ENCODE measurements around the gene FOXS1.
"Not testable (repeated sequence)": the region's sequence is repeated elsewhere in the genome, so short reads cannot be mapped to it uniquely, and the experiment has no call there.

The FOXS1 gene

GRCh38 chr20:31823360-31824124 is 21.9 kb downstream of the FOXS1 start:
- DNase-seq (ENCODE audit: low read depth, low spot score), result no peak

DNA sequence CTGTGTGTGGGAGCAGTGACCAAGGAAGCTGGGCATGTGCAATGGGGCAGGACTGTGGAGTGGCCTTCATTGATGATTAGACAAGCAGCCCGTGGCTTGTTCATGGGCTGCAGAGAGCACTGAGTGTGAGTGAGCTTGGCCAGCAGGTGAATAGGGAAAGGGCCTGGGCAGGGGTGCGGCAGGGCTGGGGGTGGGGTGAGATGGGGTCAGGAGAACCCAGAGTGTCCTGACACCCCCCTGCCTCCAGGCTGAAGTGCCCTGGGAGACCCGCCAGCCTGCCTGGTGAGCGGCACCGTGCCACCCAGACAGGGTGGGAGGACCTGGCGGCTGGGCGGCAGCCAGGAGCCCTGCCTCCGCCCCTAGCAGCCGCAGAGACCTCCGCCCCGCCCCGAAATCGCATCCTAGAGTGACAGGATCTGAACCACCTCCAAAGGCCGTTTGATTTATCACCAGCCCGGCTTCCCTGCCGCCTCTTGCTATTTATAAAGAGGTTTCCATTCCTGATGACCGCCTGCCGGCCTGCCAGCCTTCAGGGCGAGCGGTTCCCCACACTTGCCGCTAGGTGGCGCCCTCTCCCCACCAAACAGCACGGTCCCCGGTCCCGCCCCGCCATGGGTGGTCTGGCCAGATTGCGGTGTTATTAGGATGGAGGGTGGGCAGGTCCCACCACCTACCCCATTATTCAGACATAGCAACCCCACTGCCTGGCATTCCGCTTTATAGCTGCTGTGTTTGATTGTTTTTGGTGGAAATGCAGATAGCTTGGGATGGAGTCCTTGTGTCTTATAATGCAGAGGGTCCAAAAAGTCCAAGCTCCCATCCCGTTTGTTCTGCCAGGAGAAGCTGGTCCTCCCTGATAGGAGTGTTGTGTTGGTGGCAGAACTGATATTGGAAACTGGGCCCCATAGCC is 22.7 kb downstream of the FOXS1 start:
- no peak for DNase-seq (ENCODE audit: low read depth, low spot score)

GRCh38 chr20:31821427-31821826 is 24.0 kb downstream of the FOXS1 start:
- DNase-seq (ENCODE audit: low read depth, low spot score), result no peak

DNA sequence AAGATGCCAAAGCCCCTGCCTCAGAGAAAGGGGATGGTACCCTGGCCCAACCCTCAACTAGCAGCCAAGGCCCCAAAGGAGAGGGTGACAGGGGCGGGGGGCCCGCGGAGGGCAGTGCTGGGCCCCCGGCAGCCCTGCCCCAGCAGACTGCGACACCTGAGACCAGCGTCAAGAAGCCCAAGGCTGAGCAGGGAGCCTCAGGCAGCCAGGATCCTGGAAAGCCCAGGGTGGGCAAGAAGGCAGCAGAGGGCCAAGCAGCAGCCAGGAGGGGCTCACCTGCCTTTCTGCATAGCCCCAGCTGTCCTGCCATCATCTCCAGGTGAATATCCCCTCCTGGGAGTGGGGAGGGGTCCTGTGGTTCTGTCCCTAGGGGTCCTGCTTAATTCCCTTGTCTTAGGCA is 25.2 kb downstream of the FOXS1 start:
- no peak for DNase-seq (ENCODE audit: low read depth, low spot score)

- DNase-seq (ENCODE audit: low read depth, low spot score), result no peak
Measured at GRCh38 chr20:31819083-31819784, 26.2 kb downstream of the FOXS1 start, which contains the start of gene MYLK2. Gene MYLK2 (plus strand): TSS chr20:31819356. CDS start chr20:31819581, 225 bp downstream.

GRCh38 chr20:31818376-31818908 is 27.0 kb downstream of the FOXS1 start:
- no peak for DNase-seq (ENCODE audit: low read depth, low spot score)

DNA sequence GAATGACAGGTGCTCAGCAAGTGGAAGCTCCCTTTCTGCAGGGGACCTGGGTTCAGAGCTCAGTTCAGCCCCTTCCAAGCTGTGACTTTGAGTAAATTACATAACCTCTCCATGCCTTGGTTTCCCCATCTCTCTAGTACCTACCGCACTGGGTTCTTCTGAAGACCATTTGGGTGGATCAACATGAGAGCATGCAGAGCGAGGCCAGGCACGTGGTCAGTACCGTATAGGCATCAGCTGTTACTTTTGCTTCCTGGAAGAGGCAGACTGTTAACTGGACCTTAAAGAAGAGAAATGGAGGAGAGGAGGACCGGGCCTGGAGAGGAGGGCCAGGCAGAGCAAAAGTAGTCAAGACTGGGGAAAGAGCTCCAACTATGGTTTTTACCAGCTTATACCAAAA is 27.9 kb downstream of the FOXS1 start:
- no peak for DNase-seq (ENCODE audit: low read depth, low spot score)

- no peak for DNase-seq (ENCODE audit: low read depth, low spot score)
Measured at GRCh38 chr20:31816221-31816620, 29.2 kb downstream of the FOXS1 start.

DNA sequence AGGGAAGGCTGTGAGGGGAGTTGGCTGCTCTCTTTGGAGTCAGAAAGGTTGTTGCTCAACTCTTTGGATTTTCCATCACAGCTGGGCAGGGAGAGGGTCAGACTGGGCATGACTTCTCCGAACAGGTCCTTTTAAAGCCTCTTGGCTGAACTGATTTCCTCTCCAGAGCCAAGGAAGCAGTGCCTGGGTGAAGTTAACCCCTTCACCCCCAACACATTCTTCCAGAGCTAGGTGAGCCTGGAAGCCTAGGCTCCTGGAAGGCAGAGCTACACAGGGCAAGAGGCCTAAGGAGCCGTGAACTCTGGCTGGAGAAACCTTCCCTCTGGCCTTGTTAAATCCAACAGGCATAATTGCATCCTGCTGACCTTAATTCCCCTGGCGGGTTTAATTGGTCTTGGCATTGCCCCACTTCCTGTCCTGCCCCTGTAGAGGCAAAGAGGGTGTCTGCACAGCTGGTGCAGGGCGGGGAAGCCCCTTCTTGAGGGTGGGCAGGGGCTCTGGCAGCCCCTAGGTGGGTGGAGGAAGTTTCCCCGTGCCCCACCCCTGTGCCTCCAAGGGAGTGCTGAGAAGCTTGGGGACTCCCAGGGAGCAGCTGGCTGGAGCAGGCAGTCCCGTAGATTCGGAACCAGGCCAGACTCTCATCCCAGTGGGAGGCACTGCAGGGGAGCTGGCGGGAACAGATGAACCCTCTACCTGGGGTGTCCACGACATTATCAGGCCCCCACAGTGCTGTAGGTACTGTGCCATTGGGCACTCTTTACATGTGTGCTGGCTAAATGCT is 29.8 kb downstream of the FOXS1 start:
- no peak for DNase-seq (ENCODE audit: low read depth, low spot score)

- DNase-seq (ENCODE audit: low read depth, low spot score), result not testable (repeated sequence)
Measured at GRCh38 chr20:31814142-31814541, 31.3 kb downstream of the FOXS1 start.

DNA sequence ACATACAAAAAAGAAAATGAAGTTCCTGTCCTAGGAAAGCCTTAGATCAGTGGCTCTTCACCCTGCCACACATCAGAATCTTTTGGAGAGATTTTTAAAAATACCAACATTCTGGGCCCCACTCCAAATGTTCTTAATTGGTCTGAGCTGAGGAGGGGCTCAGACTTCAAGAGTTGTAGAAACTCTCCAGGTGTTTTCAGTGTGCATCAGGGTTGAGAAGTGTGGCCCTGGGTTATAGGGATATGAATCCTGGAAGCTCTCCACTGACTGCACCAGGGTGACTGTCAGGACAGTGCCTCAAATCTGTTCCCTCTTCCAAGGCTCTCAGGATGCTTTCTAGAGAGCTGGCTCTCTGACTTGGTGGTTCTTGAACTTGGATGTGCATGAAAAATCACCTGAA is 31.8 kb downstream of the FOXS1 start:
- no peak for DNase-seq (ENCODE audit: low read depth, low spot score)

GRCh38 chr20:31811796-31812728 is 33.3 kb downstream of the FOXS1 start:
- peak; percentile 84 for DNase-seq (ENCODE audit: low read depth, low spot score)

- DNase-seq (ENCODE audit: low read depth, low spot score), result no peak
Measured at GRCh38 chr20:31811198-31811597, 34.2 kb downstream of the FOXS1 start.

- no peak for DNase-seq (ENCODE audit: low read depth, low spot score)
Measured at GRCh38 chr20:31809661-31810060, 35.7 kb downstream of the FOXS1 start.

DNA sequence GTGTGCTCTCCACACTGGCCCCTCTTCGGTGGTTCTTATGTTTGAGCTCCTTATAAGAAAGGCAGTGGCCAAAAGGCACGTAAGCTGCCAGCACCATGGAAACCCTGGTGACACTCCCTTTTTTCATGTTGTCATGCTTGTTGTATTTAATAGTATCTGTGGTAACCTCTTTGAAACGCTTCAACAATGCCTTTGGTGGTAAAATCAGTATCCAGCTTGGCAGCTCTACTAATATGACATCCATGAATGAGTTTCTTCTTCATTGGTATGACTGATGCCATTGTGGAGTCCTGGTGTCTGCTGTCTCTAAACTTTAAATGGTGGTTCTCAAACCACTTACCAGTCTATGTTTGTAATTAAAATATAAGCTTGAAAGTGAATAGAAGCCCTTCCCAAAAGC is 36.9 kb downstream of the FOXS1 start:
- DNase-seq (ENCODE audit: low read depth, low spot score), result no peak

DNA sequence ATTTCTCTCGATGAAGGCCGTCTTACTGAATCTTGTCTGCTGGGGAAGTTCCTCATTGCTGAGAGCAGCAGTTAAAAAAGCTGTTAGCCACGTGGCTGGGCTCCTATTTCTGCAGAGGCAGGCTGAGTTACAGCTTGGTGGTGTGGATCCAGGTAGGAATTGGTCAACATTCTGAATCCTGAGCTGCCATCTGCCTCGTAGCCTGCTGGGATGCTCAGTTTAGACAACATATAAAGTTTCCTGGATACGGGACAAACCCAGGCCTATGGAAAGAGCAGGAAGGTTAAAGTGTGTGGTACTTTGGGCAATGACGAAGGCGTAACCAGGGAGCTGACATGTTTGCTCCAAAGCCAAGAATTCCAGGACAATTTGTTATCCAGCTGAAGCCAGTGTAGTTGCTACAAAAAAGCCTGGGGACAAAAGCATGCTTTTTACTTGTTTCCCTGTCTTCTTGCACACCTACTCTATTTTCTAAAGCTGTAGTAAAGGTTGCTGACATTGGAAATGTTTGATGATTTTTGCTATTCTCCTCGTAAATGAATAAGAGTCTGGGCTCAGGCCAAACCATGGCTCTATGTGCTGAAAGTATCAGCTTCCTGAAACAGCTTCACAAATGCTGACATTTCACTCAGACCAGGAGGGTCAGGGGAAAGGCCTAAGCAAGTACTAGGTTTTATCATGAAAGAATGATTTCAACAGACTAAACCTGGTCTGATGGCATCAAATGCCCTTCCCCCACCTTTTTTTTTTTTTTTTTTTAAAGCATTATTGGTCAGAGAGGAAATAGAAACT is 38.6 kb downstream of the FOXS1 start:
- DNase-seq (ENCODE audit: low read depth, low spot score), result no peak

DNA sequence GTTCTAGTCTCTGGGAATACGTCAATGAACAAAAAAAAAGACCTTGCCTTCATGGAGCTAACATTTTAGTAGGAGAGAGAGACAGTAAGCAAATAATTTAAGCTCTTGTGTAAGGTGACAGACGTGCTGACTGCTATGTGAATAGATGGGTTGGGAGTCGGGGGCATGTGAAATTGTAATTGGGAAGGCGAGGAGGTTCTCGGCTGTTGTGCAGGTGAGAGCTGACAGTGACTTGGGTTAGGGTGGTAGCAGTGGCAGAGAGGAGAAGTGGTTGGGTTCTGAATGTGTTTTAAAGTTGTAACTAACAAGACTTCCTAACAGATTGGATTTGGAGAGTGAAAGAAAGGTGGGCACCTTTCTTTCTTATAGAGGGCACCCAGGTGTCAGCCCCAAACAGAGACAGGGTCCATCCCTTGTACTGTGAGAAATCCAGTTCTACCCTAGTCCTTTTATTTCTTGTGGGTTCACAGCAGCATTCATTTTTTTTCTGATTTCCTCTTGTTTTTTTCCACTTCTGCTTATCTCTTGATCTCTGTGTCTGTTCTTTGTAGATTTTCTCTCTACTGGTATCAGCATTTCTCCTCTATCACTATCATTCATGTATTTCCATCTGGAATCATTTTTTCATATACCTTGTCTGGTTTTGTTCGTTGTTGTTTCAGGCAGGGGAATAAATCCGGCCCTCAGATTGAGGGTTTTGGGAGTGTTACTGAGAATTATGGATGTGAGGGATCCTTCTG is 41.7 kb downstream of the FOXS1 start:
- DNase-seq (ENCODE audit: low read depth, low spot score), result no peak

GRCh38 chr20:31801508-31801907 is 43.9 kb downstream of the FOXS1 start:
- DNase-seq (ENCODE audit: low read depth, low spot score), result no peak

All from smooth muscle cell of the brain vasculature (primary cell).